H1 (cell line): ENCODE results near the gene CCNYL1. TPM values are rescaled to one million over a fixed set of nuclear protein-coding genes. Genes with fewer than 3 reads are reported as not detected.

Source experiments
- ASH2L ChIP-seq: fragments of 200-600, 300-600 bp; sonication (generic); IDR thresholded peaks from one replicate; pipeline ENCODE4 v1.7.1; 2017; ENCODE audit warnings: low read length
- ATF3 ChIP-seq: IDR thresholded peaks from 2 replicates; pipeline ENCODE4 v1.6.1; 2011; ENCODE audit warnings: low read depth, mild to moderate bottlenecking, low read length; ENCODE audit not compliant: insufficient read depth
- BCL11A ChIP-seq, 2 experiments: IDR thresholded peaks; one replicate each; pipeline ENCODE4 v1.6.1; 2011; ENCODE audit warnings: low read depth in 2 of 2, low read length in 2 of 2, mild to moderate bottlenecking in 2 of 2
- CBX5 ChIP-seq: fragments of 300-800, 300-1000 bp; sonication (generic); IDR thresholded peaks from 2 replicates; pipeline ENCODE4 v1.7.1; 2016; ENCODE audit warnings: antibody characterized with exemption, low read length, low read depth
- CBX8 ChIP-seq: fragments of 300-800, 300-1000 bp; sonication (generic); IDR thresholded peaks from 2 replicates; pipeline ENCODE4 v1.7.1; 2016; ENCODE audit warnings: low read depth, low read length, borderline replicate concordance
- CTBP2 ChIP-seq: IDR thresholded peaks from 2 replicates; pipeline ENCODE4 v1.7.0; 2011; ENCODE audit warnings: borderline replicate concordance, mild to moderate bottlenecking, moderate library complexity, mixed read lengths, low read length; ENCODE audit not compliant: insufficient read depth, insufficient read length
- FOSL1 ChIP-seq: IDR thresholded peaks from 2 replicates; pipeline ENCODE4 v1.6.1; 2011; ENCODE audit warnings: mild to moderate bottlenecking, low read depth, low read length, moderate library complexity; ENCODE audit not compliant: insufficient read depth
- JUN ChIP-seq: IDR thresholded peaks from 2 replicates; pipeline ENCODE4 v1.6.1; 2011; ENCODE audit warnings: low read depth, mild to moderate bottlenecking, improper control_type of control experiment, low read length
- KDM5A ChIP-seq: fragments of 200-600 bp; IDR thresholded peaks from 2 replicates; pipeline ENCODE4 v1.7.1; 2012; ENCODE audit warnings: mild to moderate bottlenecking, low read length, inconsistent platforms, mixed read lengths
- PHF8 ChIP-seq: fragments of 200-600 bp; sonication (generic); conservative IDR thresholded peaks from 2 replicates; pipeline ENCODE4 v1.7.1; 2012; ENCODE audit warnings: low read depth, mild to moderate bottlenecking, inconsistent platforms, low read length, moderate library complexity
- POLR2AphosphoS5 ChIP-seq: IDR thresholded peaks from 2 replicates; pipeline ENCODE4 v1.6.1; 2011; ENCODE audit warnings: low read depth, low read length
- POU5F1 ChIP-seq: IDR thresholded peaks from 2 replicates; pipeline ENCODE4 v1.6.1; 2011; ENCODE audit warnings: low read depth, mild to moderate bottlenecking, low read length, moderate library complexity
- RNF2 ChIP-seq: fragments of 200-900, 300-1000 bp; sonication (generic); IDR thresholded peaks from 2 replicates; pipeline ENCODE4 v1.7.1; 2016; ENCODE audit warnings: borderline replicate concordance, low read depth, mild to moderate bottlenecking, antibody characterized with exemption, low read length; ENCODE audit not compliant: poor library complexity, severe bottlenecking; ENCODE audit errors: missing control alignments
- SAP30 ChIP-seq: fragments of 300-600 bp; sonication (generic); IDR thresholded peaks from 2 replicates; pipeline ENCODE4 v1.7.1; 2012; ENCODE audit warnings: low read length, moderate library complexity, mild to moderate bottlenecking, inconsistent platforms; ENCODE audit not compliant: insufficient read depth, insufficient replicate concordance
- SIN3A ChIP-seq, 2 experiments: IDR thresholded peaks in 1 of 2; conservative IDR thresholded peaks in 1 of 2; 2 replicates each; pipeline ENCODE4 v1.6.1; 2011 to 2012; ENCODE audit warnings: low read length in 2 of 2, improper control_type of control experiment in 1 of 2, low read depth in 1 of 2, mild to moderate bottlenecking in 1 of 2
- SP2 ChIP-seq: IDR thresholded peaks from 2 replicates; pipeline ENCODE4 v1.6.1; 2012; ENCODE audit warnings: mild to moderate bottlenecking, low read length, inconsistent platforms
- SUZ12 ChIP-seq: fragments of 200-600 bp; sonication (generic); IDR thresholded peaks from 2 replicates; pipeline ENCODE4 v1.6.1; 2012; ENCODE audit warnings: mild to moderate bottlenecking, inconsistent platforms, low read length, moderate library complexity, mixed read lengths
- TCF12 ChIP-seq: IDR thresholded peaks from 2 replicates; pipeline ENCODE4 v1.6.1; 2011; ENCODE audit warnings: low read depth, mild to moderate bottlenecking, low read length
- TEAD4 ChIP-seq: IDR thresholded peaks from 2 replicates; pipeline ENCODE4 v1.6.1; 2012; ENCODE audit warnings: low read depth, low read length, inconsistent platforms, mixed read lengths
- polyA plus RNA-seq, 7 experiments: library from polyadenylated mRNA; depleted of rRNA in 3 of 7; stranded (reverse) in 5 of 7; unstranded in 2 of 7; fragments of >200 nt in 5 of 7; fragments of 200-250 nt in 2 of 7; gene quantifications; 1 replicate in 5 of 7; 2 replicates in 1 of 7; 4 replicates in 1 of 7; pipeline versions ENCODE4 v1.2.1 to v1.2.3, GENCODE V29; 2011 to 2013; ENCODE audit warnings: missing spikeins in 2 of 7, mixed read lengths in 2 of 7
- total RNA-seq: library from RNA; stranded (reverse); fragmentation: NEBNext Ultra II Directional; extraction: Animal tissue kit (Norgen Biotek cat#: 25700); gene quantifications from 2 replicates; pipeline ENCODE4 v1.2.1, GENCODE V29; 2021

Gene CCNYL1
- total and polyA plus RNA-seq, 2 of the 8 experiments (the other 6 are each of a cell fraction or from before 2014, with no cell fraction given): 13.3 to 35.4 TPM

GRCh38 chr2:207710814-207711740, at the start of gene CCNYL1 (continued):
- TF ChIP-seq PHF8 (peak; percentile 45; the same call in 1 of the 2 replicates), POU5F1 (no peak), POLR2AphosphoS5 (peak; percentile 94), SP2 (no peak), CBX5 (no peak), RNF2 (no peak), BCL11A (IDR thresholded peaks at IDR 0.05; ENCODE audit: low read depth in 2 of 2, low read length in 2 of 2) (no peak), TEAD4 (no peak), FOSL1 (no peak), CTBP2 (no peak), TCF12 (no peak), SAP30 (no peak), KDM5A (no peak), CBX8 (no peak), SIN3A (conservative IDR thresholded peaks at IDR 0.05 in 1 of 2, IDR thresholded peaks at IDR 0.05 in 1 of 2; ENCODE audit: low read depth in 1 of 2, low read length in 2 of 2) (no peak; a peak in 2 of 4 replicates), JUN (no peak), ASH2L (peak; percentile 39), SUZ12 (no peak), ATF3 (peak; percentile 90)
